NCI-H2171 treated with DMSO at 0.1 percent for 48 hours (cell line): ENCODE results near the gene PNMA6E.

Experiments used
- DNase-seq: peaks from one replicate; lab custom pipeline; 2025; lab: John Stamatoyannopoulos, UW

The PNMA6E gene

GRCh38 chrX:153384390-153384789 lies 16.8 kb downstream of the PNMA6E start:
- no peak for DNase-seq

- no peak for DNase-seq
Measured at GRCh38 chrX:153382563-153383482, 18.3 kb downstream of the PNMA6E start.

GRCh38 chrX:153381684-153382532 lies 19.2 kb downstream of the PNMA6E start:
- DNase-seq = peak; percentile 74

- DNase-seq = no peak
Measured at GRCh38 chrX:153380691-153381090, 20.5 kb downstream of the PNMA6E start.

- peak; percentile 7 for DNase-seq
Measured at GRCh38 chrX:153379971-153380581, 21.1 kb downstream of the PNMA6E start.

GRCh38 chrX:153379508-153379907 lies 21.6 kb downstream of the PNMA6E start:
- DNase-seq = no peak

- no peak for DNase-seq
Measured at GRCh38 chrX:153378607-153379006, 22.5 kb downstream of the PNMA6E start.

- no peak for DNase-seq
Measured at GRCh38 chrX:153377727-153378126, 23.4 kb downstream of the PNMA6E start.

- no peak for DNase-seq
Measured at GRCh38 chrX:153375571-153375970, 25.6 kb downstream of the PNMA6E start.

GRCh38 chrX:153374426-153374825 lies 26.7 kb downstream of the PNMA6E start:
- DNase-seq = no peak

GRCh38 chrX:153372949-153373348 lies 28.2 kb downstream of the PNMA6E start:
- DNase-seq = no peak

GRCh38 chrX:153371256-153371655 lies 29.9 kb downstream of the PNMA6E start:
- DNase-seq = no peak

GRCh38 chrX:153370293-153371055 lies 30.7 kb downstream of the PNMA6E start:
- no peak for DNase-seq

GRCh38 chrX:153366878-153367538 lies 34.1 kb downstream of the PNMA6E start:
- DNase-seq = no peak

GRCh38 chrX:153366119-153366518 lies 35.0 kb downstream of the PNMA6E start:
- no peak for DNase-seq

- no peak for DNase-seq
Measured at GRCh38 chrX:153365670-153366069, 35.5 kb downstream of the PNMA6E start.

- peak; percentile 12 for DNase-seq
Measured at GRCh38 chrX:153361781-153362397, 39.3 kb downstream of the PNMA6E start.

- DNase-seq = no peak
Measured at GRCh38 chrX:153357877-153358276, 43.3 kb downstream of the PNMA6E start.

GRCh38 chrX:153353416-153353815 lies 47.7 kb downstream of the PNMA6E start:
- DNase-seq = no peak

- no peak for DNase-seq
Measured at GRCh38 chrX:153352858-153353257, 48.3 kb downstream of the PNMA6E start.

GRCh38 chrX:153351981-153352380 lies 49.2 kb downstream of the PNMA6E start:
- no peak for DNase-seq
